Keratinocyte (primary cell): ENCODE data around the gene CAPN7.

Experiments
- EZH2 ChIP-seq: IDR thresholded peaks from one replicate; pipeline ENCODE4 v1.6.1; 2012; ENCODE audit warnings: inconsistent platforms, mild to moderate bottlenecking, low read length, moderate library complexity
- TF ChIP-seq, protein P1 (sequence below), 3 experiments: IDR thresholded peaks in 1 of 3; conservative IDR thresholded peaks in 1 of 3; optimal IDR thresholded peaks in 1 of 3; 2 replicates in 2 of 3; 3 replicates in 1 of 3; pipeline versions ENCODE3 to v1.5.1; 2011; ENCODE audit warnings: low read length in 3 of 3, mild to moderate bottlenecking in 3 of 3, moderate library complexity in 2 of 3, control low read depth in 1 of 3, inconsistent platforms in 1 of 3; ENCODE audit not compliant: insufficient read depth in 2 of 3; ENCODE audit errors: extremely low read depth in 1 of 3

DNA sequence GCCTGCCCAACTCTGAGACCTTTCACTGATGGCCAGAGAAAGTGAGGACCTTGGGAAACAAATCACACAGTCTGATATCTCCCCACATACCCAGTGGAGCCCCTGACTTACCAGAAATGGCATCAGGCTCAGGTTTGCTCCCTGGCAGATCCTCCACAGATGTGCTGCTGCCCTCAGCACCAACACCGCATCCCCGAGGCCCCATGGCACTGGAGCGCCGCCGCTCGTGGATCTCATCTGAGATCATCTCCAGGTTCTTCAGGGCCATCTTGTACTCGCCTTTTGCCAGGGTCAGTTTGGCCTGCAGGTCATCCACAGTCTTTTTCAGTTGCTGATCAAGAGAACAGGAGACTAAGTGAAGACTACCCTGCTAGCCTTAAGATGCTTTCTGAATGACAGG is 52.7 kb downstream of the CAPN7 start:
- TF ChIP-seq, protein P1, sequence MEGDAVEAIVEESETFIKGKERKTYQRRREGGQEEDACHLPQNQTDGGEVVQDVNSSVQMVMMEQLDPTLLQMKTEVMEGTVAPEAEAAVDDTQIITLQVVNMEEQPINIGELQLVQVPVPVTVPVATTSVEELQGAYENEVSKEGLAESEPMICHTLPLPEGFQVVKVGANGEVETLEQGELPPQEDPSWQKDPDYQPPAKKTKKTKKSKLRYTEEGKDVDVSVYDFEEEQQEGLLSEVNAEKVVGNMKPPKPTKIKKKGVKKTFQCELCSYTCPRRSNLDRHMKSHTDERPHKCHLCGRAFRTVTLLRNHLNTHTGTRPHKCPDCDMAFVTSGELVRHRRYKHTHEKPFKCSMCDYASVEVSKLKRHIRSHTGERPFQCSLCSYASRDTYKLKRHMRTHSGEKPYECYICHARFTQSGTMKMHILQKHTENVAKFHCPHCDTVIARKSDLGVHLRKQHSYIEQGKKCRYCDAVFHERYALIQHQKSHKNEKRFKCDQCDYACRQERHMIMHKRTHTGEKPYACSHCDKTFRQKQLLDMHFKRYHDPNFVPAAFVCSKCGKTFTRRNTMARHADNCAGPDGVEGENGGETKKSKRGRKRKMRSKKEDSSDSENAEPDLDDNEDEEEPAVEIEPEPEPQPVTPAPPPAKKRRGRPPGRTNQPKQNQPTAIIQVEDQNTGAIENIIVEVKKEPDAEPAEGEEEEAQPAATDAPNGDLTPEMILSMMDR (optimal IDR thresholded peaks at IDR 0.05 in 1 of 3, IDR thresholded peaks at IDR 0.05 in 1 of 3, conservative IDR thresholded peaks at IDR 0.05 in 1 of 3; ENCODE audit: extremely low read depth in 1 of 3, insufficient read depth in 2 of 3, low read length in 3 of 3) = no peak
- no peak for TF ChIP-seq EZH2
